A549 (cell line): ENCODE results near the gene OCSTAMP. TPM values are rescaled to one million over a fixed set of nuclear protein-coding genes. Genes with fewer than 3 reads are reported as not detected.

Experiments
- ATAC-seq, 2 experiments: fragments of 200-7000 bp in 1 of 2; fragments of >200 bp in 1 of 2; cut with Nextera tagmentation in 1 of 2; cut with Tn5 transposase in 1 of 2; 3 replicates each; pipeline versions ENCODE4 v1.8.0 to v1.9.1; 2018 to 2020; ENCODE audit warnings: mild to moderate bottlenecking in 1 of 2, moderate library complexity in 1 of 2
- CTCF ChIA-PET: fragments of 300-600 bp; sonication (Branson Sonifier 250); formaldehyde crosslinking; extraction: SDS; loops from one replicate; lab custom pipeline; 2021; ENCODE audit warnings: antibody characterized with exemption, inconsistent platforms; lab: Yijun Ruan, JAX
- POLR2A ChIA-PET: fragments of 350-600 bp; formaldehyde crosslinking; extraction: SDS; loops from one replicate; lab custom pipeline; 2021; ENCODE audit warnings: antibody characterized with exemption, inconsistent platforms; lab: Yijun Ruan, JAX
- DNase-seq, 2 experiments: peaks; one replicate each; pipeline versions ENCODE4 v3.0.0 to v3.0.0-alpha.2; 2011 to 2016; ENCODE audit warnings: low read depth in 1 of 2, low spot score in 1 of 2
- FAIRE-seq: peaks from 2 replicates; lab custom pipeline; 2011; peaks lifted over from hg19 to GRCh38; lab: Jason Lieb, UNC
- H3K27ac ChIP-seq, 2 experiments: fragments of >200 bp; sonication (Bioruptor Twin); formaldehyde crosslinking; 3 replicates each; pipeline ENCODE4 v1.5.1; 2016 to 2017
- H3K4me1 ChIP-seq: fragments of >200 bp; sonication (Bioruptor Twin); formaldehyde crosslinking; 3 replicates; pipeline ENCODE4 v1.6.1; 2016
- H3K4me2 ChIP-seq: fragments of >200 bp; sonication (Bioruptor Twin); formaldehyde crosslinking; 3 replicates; pipeline ENCODE4 v1.6.1; 2016
- H3K4me3 ChIP-seq: fragments of >200 bp; sonication (Bioruptor Twin); formaldehyde crosslinking; 3 replicates; pipeline ENCODE4 v1.5.1; 2016
- H3K9me3 ChIP-seq: fragments of >200 bp; sonication (Bioruptor Twin); formaldehyde crosslinking; 3 replicates; pipeline ENCODE4 v1.6.1; 2016
- BHLHE40 ChIP-seq: IDR thresholded peaks from 2 replicates; pipeline ENCODE4 v1.6.1; 2012; ENCODE audit warnings: low read depth, low read length, inconsistent platforms
- CBX2 ChIP-seq: fragments of 200-600 bp; sonication (generic); IDR thresholded peaks from 2 replicates; pipeline ENCODE4 v1.6.1; 2016; ENCODE audit warnings: low read depth, mild to moderate bottlenecking, borderline replicate concordance
- CHD2 ChIP-seq: fragments of 150-350 bp; IDR thresholded peaks from 2 replicates; pipeline ENCODE4 v1.6.1; 2014; ENCODE audit warnings: low read length; ENCODE audit not compliant: partially characterized antibody
- CTCF ChIP-seq: fragments of >200 bp; sonication (Bioruptor Twin); formaldehyde crosslinking; IDR thresholded peaks from 3 replicates; pipeline ENCODE4 v1.5.1; 2016
- ELK1 ChIP-seq: fragments of 150-350 bp; IDR thresholded peaks from 2 replicates; pipeline ENCODE4 v1.6.1; 2014; ENCODE audit warnings: low read depth, mild to moderate bottlenecking, low read length
- ESRRA ChIP-seq: fragments of 150-350 bp; IDR thresholded peaks from 2 replicates; pipeline ENCODE4 v1.6.1; 2014; ENCODE audit warnings: mild to moderate bottlenecking, low read length, borderline replicate concordance
- FOSB ChIP-seq: fragments of 250-450 bp; sonication (Bioruptor Pico); IDR thresholded peaks from 2 replicates; pipeline ENCODE4 v1.5.0; 2020; ENCODE audit warnings: mild to moderate bottlenecking, moderate library complexity
- GATA3 ChIP-seq: IDR thresholded peaks from 2 replicates; pipeline ENCODE4 v1.6.1; 2012; ENCODE audit warnings: borderline replicate concordance
- HOXB13 ChIP-seq: fragments of 250-450 bp; sonication (Bioruptor Pico); IDR thresholded peaks from 2 replicates; pipeline ENCODE4 v1.5.0; 2020; ENCODE audit warnings: low read depth, mild to moderate bottlenecking, moderate library complexity
- HOXB5 ChIP-seq: fragments of 250-450 bp; sonication (Bioruptor Pico); IDR thresholded peaks from 2 replicates; pipeline ENCODE4 v1.5.0; 2020; ENCODE audit warnings: mild to moderate bottlenecking, moderate library complexity
- JUNB ChIP-seq: fragments of >200 bp; sonication (Bioruptor Twin); formaldehyde crosslinking; IDR thresholded peaks from 2 replicates; pipeline ENCODE4 v1.6.1; 2016
- MAFK ChIP-seq: fragments of 450-650 bp; IDR thresholded peaks from 2 replicates; pipeline ENCODE4 v1.6.1; 2014; ENCODE audit not compliant: partially characterized antibody
- MAX ChIP-seq: IDR thresholded peaks from 2 replicates; pipeline ENCODE4 v1.6.1; 2012
- NFE2L2 ChIP-seq: fragments of 150-350 bp; conservative IDR thresholded peaks from 2 replicates; pipeline ENCODE4 v1.6.1; 2014; ENCODE audit warnings: low read length
- NR3C1 ChIP-seq: fragments of >200 bp; sonication (Bioruptor Twin); formaldehyde crosslinking; IDR thresholded peaks from 3 replicates; pipeline ENCODE4 v1.6.1; 2017
- RARB ChIP-seq: fragments of 250-450 bp; sonication (Bioruptor Pico); IDR thresholded peaks from 2 replicates; pipeline ENCODE4 v1.8.0; 2021; ENCODE audit warnings: mild to moderate bottlenecking, moderate library complexity
- RCOR1 ChIP-seq: fragments of 150-350 bp; IDR thresholded peaks from 2 replicates; pipeline ENCODE4 v1.6.1; 2014; ENCODE audit warnings: antibody characterized with exemption, low read length, low read depth
- REST ChIP-seq: fragments of 200-600 bp; sonication (generic); IDR thresholded peaks from 2 replicates; pipeline ENCODE4 v1.6.1; 2016; ENCODE audit warnings: antibody characterized with exemption, mild to moderate bottlenecking, moderate library complexity
- RFX5 ChIP-seq: fragments of 450-650 bp; IDR thresholded peaks from 2 replicates; pipeline ENCODE4 v1.7.1; 2014; ENCODE audit warnings: antibody characterized with exemption, mild to moderate bottlenecking, moderate library complexity
- SREBF2 ChIP-seq: fragments of 450-650 bp; IDR thresholded peaks from 2 replicates; pipeline ENCODE4 v1.6.1; 2014; ENCODE audit warnings: mild to moderate bottlenecking, moderate library complexity
- TFCP2L1 ChIP-seq: fragments of 250-450 bp; sonication (Bioruptor Pico); IDR thresholded peaks from 2 replicates; pipeline ENCODE4 v1.5.0; 2021; ENCODE audit warnings: mild to moderate bottlenecking
- USF2 ChIP-seq: fragments of 450-650 bp; IDR thresholded peaks from 2 replicates; pipeline ENCODE4 v1.6.1; 2014; ENCODE audit warnings: antibody characterized with exemption
- ZSCAN20 ChIP-seq: fragments of 250-450 bp; sonication (Bioruptor Pico); IDR thresholded peaks from 2 replicates; pipeline ENCODE4 v1.8.0; 2022; ENCODE audit warnings: mild to moderate bottlenecking, moderate library complexity
- WGBS: methylation state at CpG from one replicate; pipeline ENCODE4 v1.1.6; 2017; ENCODE audit errors: missing lambda C conversion rate; 5-methylcytosine and 5-hydroxymethylcytosine counted together
- polyA plus RNA-seq, 4 experiments: library from polyadenylated mRNA; depleted of rRNA in 3 of 4; stranded (reverse); fragments of >200 nt; fragmentation: RNase III in 1 of 4; extraction: RNeasy Plus Mini Kit Qiagen cat#74134 plus additional on column Dnase treatment in 1 of 4; gene quantifications; 2 replicates in 3 of 4; 3 replicates in 1 of 4; pipeline ENCODE4 v1.2.3, GENCODE V29; 2011 to 2017

OCSTAMP gene
- polyA plus RNA-seq, 2 of the 4 experiments (the other 2 are of a cell fraction): not detected

- TF ChIP-seq RCOR1: no peak
- no peak for TF ChIP-seq FOSB
- TF ChIP-seq JUNB: no peak
- no peak for TF ChIP-seq HOXB5 (CRISPR knock-in tag)
- no peak for TF ChIP-seq SREBF2
- Histone ChIP-seq H3K4me3 (no peak overlapping the region), H3K4me2 (no peak overlapping the region), H3K4me1 (no peaks in the 10 kb centered on the region), H3K9me3 (no peaks in the 10 kb centered on the region), H3K27ac (no peak overlapping the region)
- no peak for ATAC-seq
- ChIA-PET CTCF (interaction anchor here (0.9 kb wide), 1 partner anchor 68 kb away, joined by 4 read pairs; no protein-coding TSS in a partner anchor), POLR2A (no interaction called here)
- no peak for DNase-seq
- FAIRE-seq: no peak
- 31% methylated on average over 14 of the region's 14 CpGs for WGBS
Measured at GRCh38 chr20:46588532-46589511, 38.4 kb upstream of the OCSTAMP start.

GRCh38 chr20:46587986-46588385 lies 37.5 kb upstream of the OCSTAMP start:
- no peaks in the 10 kb centered on the region for H3K9me3 ChIP-seq
- H3K4me3 ChIP-seq: no peak overlapping the region
- POLR2A ChIA-PET: no interaction called here
- DNase-seq: no peak
- H3K27ac ChIP-seq: no peak overlapping the region
- FAIRE-seq: no peak
- H3K4me1 ChIP-seq: no peaks in the 10 kb centered on the region
- TF ChIP-seq RARB (CRISPR knock-in tag) (no peak), GATA3 (no peak), CBX2 (no peak), JUNB (no peak), USF2 (no peak), HOXB13 (no peak), MAX (no peak), TFCP2L1 (no peak), BHLHE40 (no peak), NR3C1 (no peak)
- no peak overlapping the region for H3K4me2 ChIP-seq
- no peak for ATAC-seq
- CTCF ChIA-PET: interaction anchor here (1.1 kb wide), 2 partner anchors 11 to 14 kb away, joined by 3 to 4 read pairs; no protein-coding TSS in a partner anchor
- WGBS: 33% methylated on average over 7 of the region's 7 CpGs

GRCh38 chr20:46586724-46587123 lies 36.3 kb upstream of the OCSTAMP start:
- CTCF ChIA-PET: interaction anchor here (1.1 to 1.3 kb wide), 2 partner anchors 10 to 94 kb away, joined by 4 read pairs; no protein-coding TSS in a partner anchor
- Histone ChIP-seq H3K4me2 (no peak overlapping the region), H3K4me3 (no peak overlapping the region), H3K4me1 (no peaks in the 10 kb centered on the region), H3K27ac (no peak overlapping the region), H3K9me3 (no peaks in the 10 kb centered on the region)
- no peak for DNase-seq
- no peak for ATAC-seq
- WGBS: 42% methylated on average over 5 of the region's 5 CpGs
- POLR2A ChIA-PET: no interaction called here
- FAIRE-seq: no peak
- TF ChIP-seq CHD2: no peak
- TF ChIP-seq JUNB: no peak
- TF ChIP-seq ESRRA: no peak
- TF ChIP-seq USF2: no peak
- TF ChIP-seq MAFK: no peak
- TF ChIP-seq CTCF: no peak
- TF ChIP-seq RFX5: no peak
- no peak for TF ChIP-seq NFE2L2
- TF ChIP-seq REST: no peak
- no peak for TF ChIP-seq NR3C1
- no peak for TF ChIP-seq ZSCAN20
- TF ChIP-seq ELK1: no peak
